AG09309 (cell line): ENCODE results near the gene CEP57L1.
"Not testable (repeated sequence)": the region's sequence is repeated elsewhere in the genome, so short reads cannot be mapped to it uniquely, and the experiment has no call there.

Experiments used
- DNase-seq: peaks from one replicate; pipeline ENCODE4 v3.0.0-alpha.2; 2010; ENCODE audit warnings: low read depth
- H3K4me3 ChIP-seq: 2 replicates; pipeline ENCODE4 v1.5.1; 2011; ENCODE audit warnings: mild to moderate bottlenecking, low read depth, low read length, moderate library complexity; ENCODE audit not compliant: control insufficient read depth
- TF ChIP-seq, protein P1 (sequence below): IDR thresholded peaks from 2 replicates; pipeline ENCODE4 v1.5.1; 2011; ENCODE audit warnings: mild to moderate bottlenecking, low read depth, low read length, inconsistent platforms; ENCODE audit not compliant: insufficient read depth, control insufficient read depth; ENCODE audit errors: missing control alignments

Gene CEP57L1

DNA sequence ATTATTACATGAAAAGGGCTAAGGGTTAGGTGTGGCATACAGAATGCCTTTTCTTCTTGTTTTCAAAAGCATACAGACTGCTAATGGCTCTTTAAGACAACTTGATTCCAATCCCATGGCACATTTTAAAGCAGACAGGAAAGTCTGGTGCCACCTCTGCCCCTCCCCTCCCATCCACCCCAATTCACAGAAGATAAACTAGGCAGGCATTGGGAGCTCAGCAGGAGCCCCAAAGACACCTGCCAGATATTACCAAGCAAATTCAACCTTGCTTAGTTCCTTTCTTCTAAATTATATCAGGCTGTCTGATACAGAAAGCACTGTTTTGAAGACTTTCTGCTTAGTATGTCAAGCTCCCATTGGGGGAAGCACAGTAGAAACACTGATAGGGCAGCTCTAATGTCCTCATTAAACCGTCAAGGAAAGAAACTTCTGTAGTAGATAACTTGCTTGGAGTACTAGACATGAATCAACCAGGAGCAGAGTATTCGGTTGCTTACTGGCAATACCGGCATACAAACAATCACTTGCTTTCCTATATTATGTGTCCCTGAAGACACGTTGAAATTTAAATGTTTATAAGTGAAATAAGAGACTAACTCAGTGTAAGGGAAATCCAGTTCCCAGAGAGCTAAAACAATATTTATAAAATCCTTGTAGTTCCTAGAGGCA is 13.7 kb upstream of the CEP57L1 start:
- TF ChIP-seq, protein P1, sequence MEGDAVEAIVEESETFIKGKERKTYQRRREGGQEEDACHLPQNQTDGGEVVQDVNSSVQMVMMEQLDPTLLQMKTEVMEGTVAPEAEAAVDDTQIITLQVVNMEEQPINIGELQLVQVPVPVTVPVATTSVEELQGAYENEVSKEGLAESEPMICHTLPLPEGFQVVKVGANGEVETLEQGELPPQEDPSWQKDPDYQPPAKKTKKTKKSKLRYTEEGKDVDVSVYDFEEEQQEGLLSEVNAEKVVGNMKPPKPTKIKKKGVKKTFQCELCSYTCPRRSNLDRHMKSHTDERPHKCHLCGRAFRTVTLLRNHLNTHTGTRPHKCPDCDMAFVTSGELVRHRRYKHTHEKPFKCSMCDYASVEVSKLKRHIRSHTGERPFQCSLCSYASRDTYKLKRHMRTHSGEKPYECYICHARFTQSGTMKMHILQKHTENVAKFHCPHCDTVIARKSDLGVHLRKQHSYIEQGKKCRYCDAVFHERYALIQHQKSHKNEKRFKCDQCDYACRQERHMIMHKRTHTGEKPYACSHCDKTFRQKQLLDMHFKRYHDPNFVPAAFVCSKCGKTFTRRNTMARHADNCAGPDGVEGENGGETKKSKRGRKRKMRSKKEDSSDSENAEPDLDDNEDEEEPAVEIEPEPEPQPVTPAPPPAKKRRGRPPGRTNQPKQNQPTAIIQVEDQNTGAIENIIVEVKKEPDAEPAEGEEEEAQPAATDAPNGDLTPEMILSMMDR: no peak
- no peak overlapping the region for H3K4me3 ChIP-seq
- no peak for DNase-seq

DNA sequence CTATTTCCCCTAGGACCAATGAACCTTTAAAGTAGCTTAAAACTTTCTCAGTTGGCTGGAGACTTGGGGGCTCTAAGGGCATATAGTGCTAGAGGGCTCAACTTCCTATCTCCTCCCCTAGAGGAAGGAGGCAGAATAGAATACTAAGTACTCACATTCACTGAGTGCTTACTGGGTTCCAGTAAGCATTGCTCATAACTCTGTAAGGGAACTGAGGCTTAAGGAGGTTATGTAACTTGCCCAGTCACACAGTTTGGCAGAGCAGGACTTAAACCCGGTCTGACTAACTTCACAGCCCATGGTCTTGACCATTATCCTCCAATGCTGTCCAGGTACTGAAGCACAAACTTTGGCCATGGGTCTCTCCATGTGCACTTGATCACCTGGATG is 13.1 kb upstream of the CEP57L1 start:
- H3K4me3 ChIP-seq: no peak overlapping the region
- TF ChIP-seq, protein P1: peak; percentile 21
- peak; percentile 52 for DNase-seq

- no peak overlapping the region for H3K4me3 ChIP-seq
- DNase-seq: no peak
- TF ChIP-seq, protein P1: no peak
These were observed 11.7 kb upstream of the CEP57L1 start for GRCh38 chr6:109083657-109084056.

DNA sequence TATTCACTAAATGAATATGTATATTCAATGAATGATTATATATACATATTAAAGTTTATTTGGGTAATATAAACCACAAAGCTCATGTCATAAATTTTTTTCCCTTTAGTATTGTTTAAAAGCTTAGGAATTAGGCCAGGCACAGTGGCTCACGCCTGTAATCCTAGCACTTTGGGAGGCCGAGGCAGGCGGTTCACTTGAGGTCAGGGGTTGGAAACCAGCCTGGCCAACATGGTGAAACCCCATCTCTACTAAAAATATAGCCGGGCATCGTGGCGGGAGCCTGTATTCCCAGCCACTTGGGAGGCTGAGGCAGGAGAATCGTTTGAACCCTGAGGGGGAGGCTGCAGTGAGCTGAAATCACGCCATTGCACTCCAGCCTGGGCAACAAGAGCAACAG is 11.2 kb upstream of the CEP57L1 start:
- not testable (repeated sequence) for H3K4me3 ChIP-seq, DNase-seq

GRCh38 chr6:109087661-109088264 is 7.5 kb upstream of the CEP57L1 start:
- no peak overlapping the region for H3K4me3 ChIP-seq
- TF ChIP-seq, protein P1: no peak
- DNase-seq: no peak

DNA sequence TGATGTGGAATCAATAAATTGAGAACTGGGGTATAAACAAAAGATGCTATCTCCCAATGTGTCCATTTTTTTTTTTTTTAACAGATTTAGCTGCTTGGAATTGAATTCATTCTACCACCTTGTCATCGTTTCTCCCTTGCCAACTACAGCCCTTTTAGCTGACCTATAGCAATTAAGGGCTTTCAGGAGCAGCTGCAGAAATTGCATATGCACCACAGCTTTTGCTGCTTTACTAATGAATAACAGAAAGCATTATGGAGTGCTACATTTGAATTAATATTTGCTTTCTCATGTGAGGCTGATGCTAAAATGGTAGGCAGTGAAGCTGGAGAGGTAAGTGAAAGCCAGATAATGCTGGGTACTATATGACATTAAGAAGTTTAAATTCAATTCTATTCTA is 6.3 kb upstream of the CEP57L1 start:
- no peak overlapping the region for H3K4me3 ChIP-seq
- no peak for DNase-seq
- TF ChIP-seq, protein P1: no peak

DNA sequence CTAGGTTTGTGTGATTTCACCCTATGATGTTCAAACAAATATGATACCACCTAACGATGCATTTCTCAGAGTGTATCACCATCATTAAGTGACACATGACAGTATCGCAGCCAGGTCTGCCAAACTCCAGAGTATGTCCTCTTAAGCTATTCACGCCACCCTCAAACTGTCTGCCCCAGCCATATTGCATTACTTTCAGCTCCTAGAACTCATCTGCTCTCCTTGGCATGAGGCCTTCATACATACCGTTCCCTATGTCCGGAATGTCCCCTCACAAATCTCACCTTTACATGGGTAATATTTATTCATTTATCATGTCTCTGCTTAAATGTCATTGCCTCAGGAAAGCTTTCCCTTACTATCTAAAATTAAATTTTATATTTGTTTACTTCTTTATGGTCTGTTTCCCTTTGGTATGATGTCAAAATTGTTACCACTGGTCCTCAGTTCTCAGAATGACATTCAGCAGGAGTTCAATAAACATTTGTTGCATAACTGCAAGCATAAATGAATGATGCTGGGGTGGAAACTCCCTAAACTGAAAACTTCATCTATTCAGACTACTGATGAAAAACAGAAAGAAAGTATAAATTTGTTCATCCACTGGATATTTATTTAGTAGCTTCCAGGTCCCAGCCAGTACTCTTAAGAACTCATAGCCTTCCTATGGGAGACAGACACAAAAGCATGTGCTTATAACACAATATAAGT is 3.8 kb upstream of the CEP57L1 start:
- TF ChIP-seq, protein P1: no peak
- H3K4me3 ChIP-seq: no peak overlapping the region
- no peak for DNase-seq
